Ishikawa (cell line): ENCODE results near the gene VTI1A.

Experiments used
- CEBPB ChIP-seq: IDR thresholded peaks from 2 replicates; pipeline ENCODE4 v1.6.1; 2012
- CREB1 ChIP-seq: IDR thresholded peaks from 2 replicates; pipeline ENCODE4 v1.6.1; 2012; ENCODE audit warnings: low read depth
- EGR1 ChIP-seq: IDR thresholded peaks from 2 replicates; pipeline ENCODE4 v1.6.1; 2012
- EP300 ChIP-seq: IDR thresholded peaks from 2 replicates; pipeline ENCODE4 v1.6.1; 2012; ENCODE audit warnings: borderline replicate concordance
- FOXM1 ChIP-seq: IDR thresholded peaks from 2 replicates; pipeline ENCODE4 v1.6.1; 2012; ENCODE audit warnings: low read depth, borderline replicate concordance
- MAX ChIP-seq: IDR thresholded peaks from 2 replicates; pipeline ENCODE4 v1.6.1; 2012
- NFIC ChIP-seq: IDR thresholded peaks from 2 replicates; pipeline ENCODE4 v1.6.1; 2012
- RAD21 ChIP-seq: IDR thresholded peaks from 2 replicates; pipeline ENCODE4 v1.6.1; 2012; ENCODE audit warnings: low read depth
- REST ChIP-seq: IDR thresholded peaks from 2 replicates; pipeline ENCODE4 v1.6.1; 2012; ENCODE audit warnings: low read depth, mild to moderate bottlenecking
- TAF1 ChIP-seq: IDR thresholded peaks from 2 replicates; pipeline ENCODE4 v1.6.1; 2012; ENCODE audit warnings: low read depth, mild to moderate bottlenecking
- TCF12 ChIP-seq: IDR thresholded peaks from 2 replicates; pipeline ENCODE4 v1.6.1; 2012; ENCODE audit warnings: low read depth
- TEAD4 ChIP-seq: IDR thresholded peaks from 2 replicates; pipeline ENCODE4 v1.6.1; 2012
- USF1 ChIP-seq: IDR thresholded peaks from 2 replicates; pipeline ENCODE4 v1.6.1; 2012
- YY1 ChIP-seq: IDR thresholded peaks from 2 replicates; pipeline ENCODE4 v1.6.1; 2012; ENCODE audit warnings: low read depth
- ZBTB7A ChIP-seq: IDR thresholded peaks from 2 replicates; pipeline ENCODE4 v1.6.1; 2012; ENCODE audit warnings: low read depth

VTI1A gene

GRCh38 chr10:112466802-112467201 is 19.8 kb downstream of the VTI1A start:
- TF ChIP-seq RAD21: no peak
- no peak for TF ChIP-seq USF1
- no peak for TF ChIP-seq REST
- TF ChIP-seq TCF12: no peak
- TF ChIP-seq EP300: no peak
- no peak for TF ChIP-seq MAX
- no peak for TF ChIP-seq FOXM1
- TF ChIP-seq TAF1: no peak
- TF ChIP-seq TEAD4: no peak
- no peak for TF ChIP-seq EGR1
- TF ChIP-seq CEBPB: no peak
- no peak for TF ChIP-seq YY1

- TF ChIP-seq TAF1 (no peak), REST (peak; percentile 85)
These were observed 20.6 kb downstream of the VTI1A start for GRCh38 chr10:112467541-112468075.

- TF ChIP-seq USF1 (no peak), REST (no peak), RAD21 (peak; percentile 77), EGR1 (no peak), FOXM1 (no peak), TEAD4 (no peak), ZBTB7A (no peak)
These were observed 25.0 kb downstream of the VTI1A start for GRCh38 chr10:112471878-112472487.

- TF ChIP-seq TEAD4 (no peak), RAD21 (peak; percentile 48)
These were observed 28.7 kb downstream of the VTI1A start for GRCh38 chr10:112475575-112476218.

GRCh38 chr10:112481602-112482001 is 34.6 kb downstream of the VTI1A start:
- TF ChIP-seq EP300: no peak
- no peak for TF ChIP-seq USF1
- TF ChIP-seq CEBPB: no peak
- no peak for TF ChIP-seq RAD21
- TF ChIP-seq ZBTB7A: no peak
- no peak for TF ChIP-seq TCF12
- no peak for TF ChIP-seq NFIC
- no peak for TF ChIP-seq FOXM1
- no peak for TF ChIP-seq TEAD4
- no peak for TF ChIP-seq MAX
- no peak for TF ChIP-seq EGR1
- TF ChIP-seq REST: no peak
- TF ChIP-seq YY1: no peak
- TF ChIP-seq TAF1: no peak
- no peak for TF ChIP-seq CREB1
